Fibroblast of lung (primary cell): ENCODE data around the gene ZBTB32. TPM values are rescaled to one million over a fixed set of nuclear protein-coding genes. Genes with fewer than 3 reads are reported as not detected.
A peak's percentile ranks its signal among the peaks of the same experiment; 100 is the strongest.

ENCODE experiments used
- DNase-seq, 2 donors: peaks; one replicate each; pipeline versions ENCODE4 v3.0.0 to v3.0.0-alpha.2; 2010; ENCODE audit warnings: low read depth in 2 of 2
- H2AFZ ChIP-seq: 2 replicates; pipeline ENCODE4 v1.5.1; 2012; ENCODE audit warnings: low read length, control low read depth, inconsistent platforms
- H3K27ac ChIP-seq: 2 replicates; pipeline ENCODE4 v1.5.1; 2011; ENCODE audit warnings: low read length, control low read depth; ENCODE audit not compliant: insufficient read depth
- H3K27me3 ChIP-seq: 2 replicates; pipeline ENCODE4 v1.5.1; 2011; ENCODE audit warnings: mild to moderate bottlenecking, low read length; ENCODE audit not compliant: control insufficient read depth, insufficient read depth
- H3K36me3 ChIP-seq: 2 replicates; pipeline ENCODE4 v1.5.1; 2011; ENCODE audit warnings: low read length; ENCODE audit not compliant: control insufficient read depth, insufficient read depth
- H3K4me1 ChIP-seq: 2 replicates; pipeline ENCODE4 v1.5.1; 2011; ENCODE audit warnings: low read length; ENCODE audit not compliant: control insufficient read depth, insufficient read depth; ENCODE audit errors: extremely low read depth
- H3K4me2 ChIP-seq: 2 replicates; pipeline ENCODE4 v1.5.1; 2011; ENCODE audit warnings: low read length, control low read depth; ENCODE audit not compliant: insufficient read depth; ENCODE audit errors: extremely low read depth
- H3K4me3 ChIP-seq, 4 experiments: fragments of 200-600 bp in 1 of 4; sonication (generic) in 1 of 4; replicated peaks in 1 of 4; 2 replicates each; pipeline ENCODE4 v1.5.1; 2011 to 2016; ENCODE audit warnings: low read length in 4 of 4, low read depth in 3 of 4, mild to moderate bottlenecking in 3 of 4, control low read depth in 2 of 4, inconsistent platforms in 1 of 4, mixed read lengths in 1 of 4; ENCODE audit not compliant: insufficient read depth in 1 of 4; ENCODE audit errors: control extremely low read depth in 1 of 4
- H3K79me2 ChIP-seq: 2 replicates; pipeline ENCODE4 v1.5.1; 2012; ENCODE audit warnings: mild to moderate bottlenecking, low read length, inconsistent platforms; ENCODE audit not compliant: control insufficient read depth, insufficient read depth
- H3K9ac ChIP-seq: 2 replicates; pipeline ENCODE4 v1.5.1; 2011; ENCODE audit warnings: mild to moderate bottlenecking, low read length, control low read depth; ENCODE audit not compliant: insufficient read depth
- H3K9me3 ChIP-seq: 2 replicates; pipeline ENCODE4 v1.5.1; 2012; ENCODE audit warnings: low read depth, low read length; ENCODE audit not compliant: control insufficient read depth, insufficient read depth
- H4K20me1 ChIP-seq: 2 replicates; pipeline ENCODE4 v1.5.1; 2011; ENCODE audit warnings: low read length; ENCODE audit not compliant: control insufficient read depth, insufficient read depth; ENCODE audit errors: extremely low read depth
- CTCF ChIP-seq, 2 donors: IDR thresholded peaks in 1 of 2; conservative IDR thresholded peaks in 1 of 2; 1 replicate in 1 of 2; 2 replicates in 1 of 2; pipeline ENCODE4 v1.5.1; 2011 to 2012; ENCODE audit warnings: low read length in 2 of 2, control low read depth in 1 of 2, inconsistent platforms in 1 of 2, low read depth in 1 of 2, mild to moderate bottlenecking in 1 of 2
- EZH2 ChIP-seq: IDR thresholded peaks from 2 replicates; pipeline ENCODE4 v1.5.1; 2012; ENCODE audit warnings: low read length, control low read depth, mild to moderate bottlenecking; ENCODE audit errors: missing control alignments
- polyA plus RNA-seq, 2 donors: library from polyadenylated mRNA; depleted of rRNA in 1 of 2; stranded (reverse) in 1 of 2; unstranded in 1 of 2; fragments of >200 nt; gene quantifications; 2 replicates each; pipeline ENCODE4 v1.2.1, GENCODE V29; 2011 to 2012; ENCODE audit warnings: missing spikeins in 1 of 2
- total RNA-seq: library from RNA; depleted of rRNA; stranded (reverse); fragments of >200 nt; gene quantifications from 2 replicates; pipeline ENCODE4 v1.2.1, GENCODE V29; 2014

Gene ZBTB32
- total and polyA plus RNA-seq, 2 donors (not counting 1 experiment from before 2014, with no cell fraction given): not detected

GRCh38 chr19:35741203-35741515 lies 36.8 kb downstream of the ZBTB32 start:
- TF ChIP-seq EZH2: no peak
- no peak for TF ChIP-seq CTCF (conservative IDR thresholded peaks at IDR 0.05 in 1 of 2, IDR thresholded peaks at IDR 0.05 in 1 of 2; ENCODE audit: low read depth in 1 of 2, low read length in 2 of 2)
- DNase-seq: no peak
- Histone ChIP-seq H3K4me2 (peak overlapping the region; percentile 95), H3K9ac (peak overlapping the region; percentile 48), H3K27ac (peak overlapping the region; percentile 59), H4K20me1 (no peaks in the 10 kb centered on the region), H3K36me3 (peaks cover 16% of the 10 kb centered on the region), H3K9me3 (no peaks in the 10 kb centered on the region), H3K79me2 (peaks cover 5% of the 10 kb centered on the region), H2AFZ (peak overlapping the region; percentile 50), H3K4me1 (peaks cover 12% of the 10 kb centered on the region), H3K4me3 (peak overlapping the region; percentile 43 to 64 (median 60)), H3K27me3 (no peaks in the 10 kb centered on the region)

GRCh38 chr19:35742121-35742724 lies 37.9 kb downstream of the ZBTB32 start, which contains the start of gene IGFLR1:
TSS of gene IGFLR1 (minus strand) at chr19:35742452. CDS start at chr19:35741180, 1,272 bp downstream.
- Histone ChIP-seq H3K79me2 (peaks cover 9% of the 10 kb centered on the region), H3K4me3 (peak within 1 kb of the TSS in 1 of 4 experiments; percentile 64), H3K9ac (no peak within 1 kb of the TSS), H3K4me1 (peaks cover 12% of the 10 kb centered on the region), H2AFZ (no peak within 1 kb of the TSS), H3K36me3 (peaks cover 9% of the 10 kb centered on the region), H3K4me2 (no peak within 1 kb of the TSS), H3K27ac (peak within 1 kb of the TSS; percentile 59), H3K9me3 (no peaks in the 10 kb centered on the region), H3K27me3 (no peaks in the 10 kb centered on the region), H4K20me1 (no peaks in the 10 kb centered on the region)
- no peak for TF ChIP-seq CTCF (conservative IDR thresholded peaks at IDR 0.05 in 1 of 2, IDR thresholded peaks at IDR 0.05 in 1 of 2; ENCODE audit: low read depth in 1 of 2, low read length in 2 of 2)
- no peak for TF ChIP-seq EZH2
- no peak for DNase-seq

- Histone ChIP-seq H3K79me2 (peaks cover 12% of the 10 kb centered on the region), H3K4me3 (peak overlapping the region in 1 of 4 experiments; percentile 51), H2AFZ (no peak overlapping the region), H4K20me1 (no peaks in the 10 kb centered on the region), H3K4me1 (peaks cover 12% of the 10 kb centered on the region), H3K9ac (no peak overlapping the region), H3K9me3 (no peaks in the 10 kb centered on the region), H3K36me3 (no peaks in the 10 kb centered on the region), H3K27me3 (no peaks in the 10 kb centered on the region), H3K27ac (no peak overlapping the region), H3K4me2 (peak overlapping the region; percentile 89)
- TF ChIP-seq EZH2: no peak
- no peak for TF ChIP-seq CTCF (conservative IDR thresholded peaks at IDR 0.05 in 1 of 2, IDR thresholded peaks at IDR 0.05 in 1 of 2; ENCODE audit: low read depth in 1 of 2, low read length in 2 of 2)
- DNase-seq: no peak
These were observed 39.5 kb downstream of the ZBTB32 start for GRCh38 chr19:35743640-35744429.
